GM21723 (cell line): ENCODE results near the gene RPL41.
A peak's percentile ranks its signal among the peaks of the same experiment; 100 is the strongest.
"Not testable (repeated sequence)": the region's sequence is repeated elsewhere in the genome, so short reads cannot be mapped to it uniquely, and the experiment has no call there.

ENCODE experiments used
- ATAC-seq: cut with Tn5 transposase; IDR thresholded peaks from one replicate; pipeline ENCODE4 v1.9.1; 2021; ENCODE audit warnings: mild to moderate bottlenecking, moderate library complexity; ENCODE audit not compliant: unreplicated experiment

RPL41 gene

DNA sequence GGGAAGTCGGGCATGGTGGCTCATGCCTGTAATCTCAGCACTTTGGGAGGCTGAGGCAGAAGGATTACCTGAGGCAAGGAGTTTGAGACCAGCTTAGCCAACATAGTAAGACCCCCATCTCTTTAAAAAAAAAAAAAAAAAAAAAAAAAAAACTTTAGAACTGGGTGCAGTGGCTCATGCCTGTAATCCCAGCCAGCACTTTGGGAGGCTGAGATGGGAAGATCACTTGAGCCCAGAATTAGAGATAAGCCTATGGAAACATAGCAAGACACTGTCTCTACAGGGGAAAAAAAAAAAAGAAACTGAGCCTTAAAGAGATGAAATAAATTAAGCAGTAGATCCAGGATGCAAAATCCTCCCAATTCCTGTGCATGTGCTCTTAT is 13.8 kb upstream of the RPL41 start:
- ATAC-seq: no peak

- ATAC-seq: no peak
Measured at GRCh38 chr12:56103066-56103711, 13.2 kb upstream of the RPL41 start.

GRCh38 chr12:56103823-56104108 is 12.7 kb upstream of the RPL41 start:
- no peak for ATAC-seq

- peak; percentile 96 for ATAC-seq
Measured at GRCh38 chr12:56104109-56104814, 12.2 kb upstream of the RPL41 start, which contains the start of gene PA2G4. Gene PA2G4 (plus strand): TSS chr12:56104559. CDS start chr12:56104738, 179 bp downstream.

GRCh38 chr12:56104815-56105608 is 11.4 kb upstream of the RPL41 start:
- peak; percentile 24 for ATAC-seq

DNA sequence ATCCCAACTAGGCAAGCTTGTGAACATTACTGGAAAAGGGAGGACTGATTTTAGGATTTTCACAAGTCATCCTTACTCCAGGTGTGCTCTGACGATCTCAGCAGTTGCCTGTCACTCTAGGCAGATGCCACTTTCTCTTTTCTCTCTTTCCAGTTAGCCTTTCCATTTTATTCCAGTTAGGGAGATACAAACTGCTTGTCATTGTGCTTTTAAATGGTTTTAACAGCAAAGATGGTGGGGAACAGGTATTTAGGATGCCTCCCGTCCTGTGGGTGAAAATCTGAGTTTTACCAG is 10.9 kb upstream of the RPL41 start:
- no peak for ATAC-seq

DNA sequence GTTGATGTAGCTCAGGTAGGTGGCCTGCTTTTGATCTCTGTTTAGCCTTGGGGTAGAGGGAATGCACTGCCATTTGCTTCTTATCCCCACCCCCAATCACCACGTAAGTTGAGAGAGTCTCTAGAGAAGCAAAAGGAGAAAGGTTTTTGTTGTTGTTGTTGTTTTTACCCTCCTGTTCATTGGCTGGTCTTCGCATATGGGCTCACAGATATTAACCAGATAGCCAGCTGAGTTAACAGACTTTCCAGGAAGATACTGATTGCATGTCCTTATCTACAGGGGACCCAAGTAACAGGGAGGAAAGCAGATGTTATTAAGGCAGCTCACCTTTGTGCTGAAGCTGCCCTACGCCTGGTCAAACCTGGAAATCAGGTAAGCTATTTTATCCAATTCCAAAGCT is 9.2 kb upstream of the RPL41 start:
- ATAC-seq: no peak

DNA sequence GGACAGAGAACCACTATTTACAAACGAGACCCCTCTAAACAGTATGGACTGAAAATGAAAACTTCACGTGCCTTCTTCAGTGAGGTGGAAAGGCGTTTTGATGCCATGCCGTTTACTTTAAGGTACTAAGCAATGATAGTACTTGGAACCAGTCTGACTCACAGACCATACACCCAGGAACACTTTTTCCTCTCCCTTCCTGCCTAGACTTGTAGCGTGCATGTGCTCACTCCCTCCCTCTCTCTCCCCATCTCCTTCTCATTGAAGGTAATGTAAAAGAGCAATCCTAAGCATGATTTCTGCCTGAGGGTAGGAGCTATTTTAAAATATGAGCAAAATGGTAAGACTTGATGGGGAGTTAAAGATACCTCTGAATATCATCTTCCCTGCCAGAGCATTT is 5.9 kb upstream of the RPL41 start:
- no peak for ATAC-seq

DNA sequence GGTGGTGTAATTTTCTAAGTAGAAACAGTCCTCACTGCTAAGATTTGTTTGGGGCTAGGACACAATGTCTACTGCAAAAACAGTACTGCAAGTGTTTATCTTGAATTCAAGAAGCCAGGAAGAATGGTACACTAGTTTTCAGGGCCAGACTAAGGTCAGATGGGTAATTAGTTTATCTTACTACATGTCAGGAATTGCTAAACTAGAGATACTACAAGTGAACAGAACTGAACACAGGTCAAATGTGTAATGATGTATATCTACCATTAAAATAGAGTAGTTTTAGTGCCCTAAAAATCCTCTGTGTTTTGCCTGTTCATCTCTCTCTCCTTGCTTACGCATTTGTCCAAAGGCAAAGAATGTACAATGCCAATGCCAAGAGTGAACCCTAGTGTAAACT is 2.3 kb upstream of the RPL41 start:
- no peak for ATAC-seq

- no peak for ATAC-seq
Measured at GRCh38 chr12:56115329-56115728, 1.1 kb upstream of the RPL41 start.

DNA sequence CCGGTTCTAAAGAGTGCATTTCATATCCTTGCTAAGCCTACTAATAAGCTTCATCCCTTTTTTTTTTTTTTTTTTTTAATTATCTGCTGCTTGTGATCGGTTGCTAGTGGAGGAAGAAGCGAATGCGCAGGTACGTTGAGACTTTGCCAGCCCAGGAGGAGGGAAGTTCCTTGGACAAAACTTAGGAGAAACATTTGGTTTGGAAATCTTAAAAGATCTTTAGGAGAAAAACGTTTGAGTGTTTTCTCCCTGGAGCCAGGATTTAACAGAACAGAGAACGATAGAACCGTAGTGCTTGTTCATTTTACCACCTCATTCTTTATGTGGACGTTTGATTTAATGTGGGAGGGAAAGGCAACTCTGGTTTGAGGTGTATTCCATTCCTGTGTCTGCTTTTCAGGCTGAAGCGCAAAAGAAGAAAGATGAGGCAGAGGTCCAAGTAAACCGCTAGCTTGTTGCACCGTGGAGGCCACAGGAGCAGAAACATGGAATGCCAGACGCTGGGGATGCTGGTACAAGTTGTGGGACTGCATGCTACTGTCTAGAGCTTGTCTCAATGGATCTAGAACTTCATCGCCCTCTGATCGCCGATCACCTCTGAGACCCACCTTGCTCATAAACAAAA is 761 bp downstream of the RPL41 start:
- not testable (repeated sequence) for ATAC-seq

GRCh38 chr12:56117778-56118687 is 1.6 kb downstream of the RPL41 start, which contains the start of gene ZC3H10:
Gene ZC3H10 (plus strand): TSS chr12:56118266. CDS start chr12:56120563, 2,297 bp downstream.
- peak; percentile 84 for ATAC-seq

- peak; percentile 2 for ATAC-seq
Measured at GRCh38 chr12:56118688-56119357, 2.4 kb downstream of the RPL41 start.

- no peak for ATAC-seq
Measured at GRCh38 chr12:56119361-56119796, 2.9 kb downstream of the RPL41 start.

DNA sequence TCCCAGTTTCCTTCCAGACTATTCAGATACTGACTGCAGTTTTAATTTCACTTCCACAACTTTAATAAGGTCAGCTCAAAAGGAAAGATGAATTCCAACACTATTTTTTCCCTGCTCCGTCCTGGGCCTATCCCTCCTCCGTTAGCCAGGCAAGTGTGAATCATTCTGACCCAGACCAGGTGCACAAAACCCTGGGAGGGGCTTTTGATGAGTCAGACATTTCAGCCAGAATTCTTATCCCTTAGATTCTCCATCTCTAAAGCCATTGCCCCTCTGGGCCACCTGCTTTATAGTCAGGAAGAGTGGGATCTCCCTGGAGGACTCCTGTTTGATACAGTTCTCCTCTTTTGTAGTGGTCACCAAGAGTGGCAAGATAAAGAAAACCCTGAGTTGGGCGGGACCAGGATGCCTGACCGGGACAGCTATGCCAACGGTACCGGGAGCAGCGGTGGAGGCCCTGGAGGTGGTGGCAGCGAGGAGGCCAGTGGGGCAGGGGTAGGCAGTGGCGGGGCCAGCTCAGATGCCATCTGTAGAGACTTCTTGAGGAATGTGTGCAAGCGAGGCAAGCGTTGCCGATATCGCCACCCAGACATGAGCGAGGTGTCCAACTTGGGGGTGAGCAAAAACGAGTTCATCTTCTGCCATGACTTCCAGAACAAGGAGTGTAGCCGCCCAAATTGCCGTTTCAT is 3.9 kb downstream of the RPL41 start:
- no peak for ATAC-seq

DNA sequence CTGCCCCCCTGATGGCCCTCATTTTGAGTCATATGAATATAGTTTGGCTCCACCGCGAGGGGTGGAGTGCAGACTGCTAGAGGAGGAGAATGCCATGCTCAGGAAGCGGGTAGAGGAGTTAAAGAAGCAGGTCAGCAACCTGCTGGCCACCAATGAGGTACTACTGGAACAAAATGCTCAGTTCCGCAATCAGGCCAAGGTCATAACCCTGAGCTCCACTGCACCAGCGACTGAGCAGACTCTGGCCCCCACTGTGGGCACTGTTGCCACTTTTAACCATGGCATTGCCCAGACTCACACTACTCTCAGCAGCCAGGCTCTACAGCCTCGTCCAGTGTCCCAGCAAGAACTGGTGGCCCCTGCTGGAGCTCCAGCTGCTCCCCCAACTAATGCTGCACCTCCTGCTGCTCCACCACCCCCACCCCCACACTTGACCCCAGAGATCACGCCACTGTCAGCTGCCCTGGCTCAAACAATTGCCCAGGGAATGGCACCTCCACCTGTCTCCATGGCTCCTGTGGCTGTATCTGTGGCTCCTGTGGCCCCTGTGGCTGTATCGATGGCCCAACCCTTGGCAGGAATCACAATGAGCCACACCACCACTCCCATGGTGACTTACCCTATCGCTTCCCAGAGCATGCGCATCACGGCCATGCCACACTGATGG is 4.9 kb downstream of the RPL41 start:
- ATAC-seq: no peak

DNA sequence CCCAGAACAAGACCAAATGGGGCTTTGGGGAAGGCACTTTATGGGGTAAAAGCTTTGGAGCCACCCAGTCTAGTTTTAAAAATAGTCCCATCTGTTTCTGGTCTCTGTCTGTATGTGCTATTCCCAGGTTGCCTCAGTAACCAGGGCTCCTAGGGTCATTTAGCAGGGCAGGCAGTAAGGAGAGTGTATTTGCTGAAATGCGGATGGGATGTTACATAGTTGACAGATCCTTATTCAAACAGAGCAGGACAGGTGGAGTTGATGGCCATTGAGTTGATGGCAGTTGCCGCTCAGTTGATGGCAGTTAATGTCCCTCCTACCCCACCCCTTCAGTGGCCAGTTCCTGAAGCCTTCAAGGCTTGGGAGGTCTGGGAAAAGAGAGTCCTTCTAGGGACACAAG is 6.2 kb downstream of the RPL41 start:
- ATAC-seq: no peak

DNA sequence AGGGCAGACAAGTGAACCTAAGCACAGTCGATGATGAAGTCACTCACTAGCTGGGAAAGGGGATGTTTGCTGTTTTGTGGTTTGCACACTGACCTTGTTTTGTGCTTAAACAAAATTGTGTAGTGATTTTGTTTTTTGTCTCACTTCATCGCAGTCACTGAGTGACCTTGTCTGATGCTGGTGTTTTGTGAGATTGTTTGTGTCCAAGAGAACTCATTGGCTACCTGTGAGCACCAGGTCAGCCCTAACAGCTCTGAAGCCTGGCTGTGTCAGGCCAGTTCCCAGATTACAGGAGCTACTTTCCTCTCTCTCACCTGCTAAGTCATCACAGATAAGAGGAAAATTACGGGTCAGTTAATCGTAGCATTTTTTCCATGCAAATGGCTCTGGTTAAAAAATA is 7.7 kb downstream of the RPL41 start:
- no peak for ATAC-seq

GRCh38 chr12:56126732-56127239 is 10.4 kb downstream of the RPL41 start:
- no peak for ATAC-seq
